ENCODE data around the gene VAC14.

GRCh38 chr16:70789595-70790447, 11.1 kb downstream of the VAC14 start:
- no peak for TF ChIP-seq EGR1 (IDR thresholded peaks at IDR 0.05; ENCODE audit: low read depth)
- no peak for TF ChIP-seq MAX (IDR thresholded peaks at IDR 0.05)
- TF ChIP-seq, protein P1, sequence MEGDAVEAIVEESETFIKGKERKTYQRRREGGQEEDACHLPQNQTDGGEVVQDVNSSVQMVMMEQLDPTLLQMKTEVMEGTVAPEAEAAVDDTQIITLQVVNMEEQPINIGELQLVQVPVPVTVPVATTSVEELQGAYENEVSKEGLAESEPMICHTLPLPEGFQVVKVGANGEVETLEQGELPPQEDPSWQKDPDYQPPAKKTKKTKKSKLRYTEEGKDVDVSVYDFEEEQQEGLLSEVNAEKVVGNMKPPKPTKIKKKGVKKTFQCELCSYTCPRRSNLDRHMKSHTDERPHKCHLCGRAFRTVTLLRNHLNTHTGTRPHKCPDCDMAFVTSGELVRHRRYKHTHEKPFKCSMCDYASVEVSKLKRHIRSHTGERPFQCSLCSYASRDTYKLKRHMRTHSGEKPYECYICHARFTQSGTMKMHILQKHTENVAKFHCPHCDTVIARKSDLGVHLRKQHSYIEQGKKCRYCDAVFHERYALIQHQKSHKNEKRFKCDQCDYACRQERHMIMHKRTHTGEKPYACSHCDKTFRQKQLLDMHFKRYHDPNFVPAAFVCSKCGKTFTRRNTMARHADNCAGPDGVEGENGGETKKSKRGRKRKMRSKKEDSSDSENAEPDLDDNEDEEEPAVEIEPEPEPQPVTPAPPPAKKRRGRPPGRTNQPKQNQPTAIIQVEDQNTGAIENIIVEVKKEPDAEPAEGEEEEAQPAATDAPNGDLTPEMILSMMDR (IDR thresholded peaks at IDR 0.05 in 2 of 3, conservative IDR thresholded peaks at IDR 0.05 in 1 of 3; ENCODE audit: borderline replicate concordance in 1 of 3, insufficient read depth in 1 of 3, low read depth in 2 of 3, low read length in 2 of 3), result no peak
- no peak for TF ChIP-seq POLR2A (IDR thresholded peaks at IDR 0.05; ENCODE audit: borderline replicate concordance, extremely low read depth, insufficient read depth, insufficient read length)
- TF ChIP-seq, protein P2, sequence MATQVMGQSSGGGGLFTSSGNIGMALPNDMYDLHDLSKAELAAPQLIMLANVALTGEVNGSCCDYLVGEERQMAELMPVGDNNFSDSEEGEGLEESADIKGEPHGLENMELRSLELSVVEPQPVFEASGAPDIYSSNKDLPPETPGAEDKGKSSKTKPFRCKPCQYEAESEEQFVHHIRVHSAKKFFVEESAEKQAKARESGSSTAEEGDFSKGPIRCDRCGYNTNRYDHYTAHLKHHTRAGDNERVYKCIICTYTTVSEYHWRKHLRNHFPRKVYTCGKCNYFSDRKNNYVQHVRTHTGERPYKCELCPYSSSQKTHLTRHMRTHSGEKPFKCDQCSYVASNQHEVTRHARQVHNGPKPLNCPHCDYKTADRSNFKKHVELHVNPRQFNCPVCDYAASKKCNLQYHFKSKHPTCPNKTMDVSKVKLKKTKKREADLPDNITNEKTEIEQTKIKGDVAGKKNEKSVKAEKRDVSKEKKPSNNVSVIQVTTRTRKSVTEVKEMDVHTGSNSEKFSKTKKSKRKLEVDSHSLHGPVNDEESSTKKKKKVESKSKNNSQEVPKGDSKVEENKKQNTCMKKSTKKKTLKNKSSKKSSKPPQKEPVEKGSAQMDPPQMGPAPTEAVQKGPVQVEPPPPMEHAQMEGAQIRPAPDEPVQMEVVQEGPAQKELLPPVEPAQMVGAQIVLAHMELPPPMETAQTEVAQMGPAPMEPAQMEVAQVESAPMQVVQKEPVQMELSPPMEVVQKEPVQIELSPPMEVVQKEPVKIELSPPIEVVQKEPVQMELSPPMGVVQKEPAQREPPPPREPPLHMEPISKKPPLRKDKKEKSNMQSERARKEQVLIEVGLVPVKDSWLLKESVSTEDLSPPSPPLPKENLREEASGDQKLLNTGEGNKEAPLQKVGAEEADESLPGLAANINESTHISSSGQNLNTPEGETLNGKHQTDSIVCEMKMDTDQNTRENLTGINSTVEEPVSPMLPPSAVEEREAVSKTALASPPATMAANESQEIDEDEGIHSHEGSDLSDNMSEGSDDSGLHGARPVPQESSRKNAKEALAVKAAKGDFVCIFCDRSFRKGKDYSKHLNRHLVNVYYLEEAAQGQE (IDR thresholded peaks at IDR 0.05; ENCODE audit: low read depth), result no peak
- TF ChIP-seq, protein P3, sequence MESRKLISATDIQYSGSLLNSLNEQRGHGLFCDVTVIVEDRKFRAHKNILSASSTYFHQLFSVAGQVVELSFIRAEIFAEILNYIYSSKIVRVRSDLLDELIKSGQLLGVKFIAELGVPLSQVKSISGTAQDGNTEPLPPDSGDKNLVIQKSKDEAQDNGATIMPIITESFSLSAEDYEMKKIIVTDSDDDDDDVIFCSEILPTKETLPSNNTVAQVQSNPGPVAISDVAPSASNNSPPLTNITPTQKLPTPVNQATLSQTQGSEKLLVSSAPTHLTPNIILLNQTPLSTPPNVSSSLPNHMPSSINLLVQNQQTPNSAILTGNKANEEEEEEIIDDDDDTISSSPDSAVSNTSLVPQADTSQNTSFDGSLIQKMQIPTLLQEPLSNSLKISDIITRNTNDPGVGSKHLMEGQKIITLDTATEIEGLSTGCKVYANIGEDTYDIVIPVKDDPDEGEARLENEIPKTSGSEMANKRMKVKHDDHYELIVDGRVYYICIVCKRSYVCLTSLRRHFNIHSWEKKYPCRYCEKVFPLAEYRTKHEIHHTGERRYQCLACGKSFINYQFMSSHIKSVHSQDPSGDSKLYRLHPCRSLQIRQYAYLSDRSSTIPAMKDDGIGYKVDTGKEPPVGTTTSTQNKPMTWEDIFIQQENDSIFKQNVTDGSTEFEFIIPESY (IDR thresholded peaks at IDR 0.05; ENCODE audit: extremely low read depth, insufficient replicate concordance, low read length), result no peak
